Astrocyte of the cerebellum (primary cell): ENCODE measurements around the gene KRT23.
"Not testable (repeated sequence)": the region's sequence is repeated elsewhere in the genome, so short reads cannot be mapped to it uniquely, and the experiment has no call there.

Source experiments
- DNase-seq: peaks from one replicate; pipeline ENCODE4 v3.0.0-alpha.2; 2011; ENCODE audit warnings: low read depth
- H3K4me3 ChIP-seq: 2 replicates; pipeline ENCODE4 v1.5.1; 2011; ENCODE audit warnings: mild to moderate bottlenecking, low read depth, low read length, moderate library complexity
- CTCF ChIP-seq: IDR thresholded peaks from 2 replicates; pipeline ENCODE4 v1.5.1; 2012; ENCODE audit warnings: low read length, low read depth, moderate library complexity, mild to moderate bottlenecking; ENCODE audit errors: missing control alignments
- in situ Hi-C: cut with HindIII; loops from 2 replicates; pipeline ENCODE4 v1.10.0; 2017; ENCODE audit warnings: low sequenced_read_pairs

The KRT23 gene

GRCh38 chr17:40935624-40936023 lies 1.8 kb downstream of the KRT23 start:
- no peak overlapping the region for H3K4me3 ChIP-seq
- in situ Hi-C loops: no loop called here
- no peak for TF ChIP-seq CTCF
- no peak for DNase-seq

- TF ChIP-seq CTCF: no peak
- no peak for DNase-seq
- H3K4me3 ChIP-seq: no peak overlapping the region
- in situ Hi-C loops: no loop called here
These were observed 4.8 kb downstream of the KRT23 start for GRCh38 chr17:40932608-40933007.

GRCh38 chr17:40931311-40931710 lies 6.1 kb downstream of the KRT23 start:
- H3K4me3 ChIP-seq: no peak overlapping the region
- in situ Hi-C loops: no loop called here
- DNase-seq: no peak

GRCh38 chr17:40926341-40926740 lies 11.1 kb downstream of the KRT23 start:
- in situ Hi-C loops: no loop called here
- TF ChIP-seq CTCF: no peak
- H3K4me3 ChIP-seq: no peak overlapping the region
- DNase-seq: no peak

More at GRCh38 chr17:40931311-40931710, 6.1 kb downstream of the KRT23 start:
- TF ChIP-seq CTCF: no peak

- no peak overlapping the region for H3K4me3 ChIP-seq
- in situ Hi-C loops: loop anchor here (25.0 kb wide), 1 partner anchor 740 kb away; no protein-coding TSS in a partner anchor
- no peak for DNase-seq
- no peak for TF ChIP-seq CTCF
These were observed 15.2 kb downstream of the KRT23 start for GRCh38 chr17:40922239-40922638.

GRCh38 chr17:40921026-40921425 lies 16.4 kb downstream of the KRT23 start:
- no peak for DNase-seq
- in situ Hi-C loops: loop anchor here (25.0 kb wide), 1 partner anchor 741 kb away; no protein-coding TSS in a partner anchor
- TF ChIP-seq CTCF: no peak
- H3K4me3 ChIP-seq: no peak overlapping the region

GRCh38 chr17:40917116-40917515 lies 20.3 kb downstream of the KRT23 start:
- in situ Hi-C loops: loop anchor here (25.0 kb wide), 1 partner anchor 745 kb away; no protein-coding TSS in a partner anchor
- DNase-seq, H3K4me3 ChIP-seq: not testable (repeated sequence)
